Measurements from ENCODE around the gene CELA3B.

DNA sequence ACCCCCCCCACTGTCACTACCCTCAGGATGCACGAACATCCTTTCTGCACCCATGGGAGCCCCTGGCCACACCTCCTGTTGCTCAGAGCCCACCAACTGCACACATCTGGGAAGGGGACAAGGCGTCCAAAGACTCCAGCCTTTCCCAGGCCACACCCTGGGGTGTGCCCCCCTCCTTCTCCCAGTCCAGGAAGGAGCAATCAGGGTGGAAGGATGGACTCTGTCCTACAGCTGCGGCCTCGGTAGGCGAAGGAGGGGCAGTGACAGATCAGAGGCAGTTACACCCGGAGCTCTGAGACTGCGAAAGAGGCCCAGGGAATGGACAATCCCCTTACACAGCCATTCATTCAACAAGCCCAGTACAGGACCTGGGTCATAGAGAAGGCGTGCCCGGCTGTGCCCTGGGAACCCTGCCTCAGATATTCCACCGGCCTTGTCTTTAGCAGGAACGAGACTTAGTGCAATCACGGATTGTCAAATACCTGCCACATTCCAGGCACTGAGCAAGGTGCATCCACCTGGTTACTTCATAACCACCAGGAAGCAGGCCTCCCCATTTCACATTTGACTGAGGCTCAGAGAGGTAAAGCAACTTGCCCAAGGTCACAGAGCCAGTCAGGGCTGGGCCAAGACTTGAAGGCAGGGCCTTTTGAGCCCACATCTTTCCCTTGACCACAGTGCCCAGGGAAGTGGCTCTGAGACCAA is 49.1 kb upstream of the CELA3B start:
- TF ChIP-seq POLR2A (IDR thresholded peaks at IDR 0.05; ENCODE audit: low read length), result no peak
- TF ChIP-seq GATA1 (IDR thresholded peaks at IDR 0.05; ENCODE audit: low read depth, low read length), result no peak
